HUES48 (cell line): Measurements from ENCODE around the gene AQP4.

Experiments used
- H3K27ac ChIP-seq: one replicate; pipeline ENCODE4 v1.7.0; 2013; ENCODE audit warnings: low read depth, low read length, inconsistent platforms
- H3K27me3 ChIP-seq: 2 replicates; pipeline ENCODE4 v1.6.1; 2013; ENCODE audit warnings: mild to moderate bottlenecking, low read length; ENCODE audit not compliant: control insufficient read depth, insufficient read depth
- H3K36me3 ChIP-seq: 2 replicates; pipeline ENCODE4 v1.6.1; 2013; ENCODE audit warnings: low read length; ENCODE audit not compliant: control insufficient read depth, insufficient read depth
- H3K4me1 ChIP-seq: 2 replicates; pipeline ENCODE4 v1.6.1; 2013; ENCODE audit warnings: mild to moderate bottlenecking, low read length; ENCODE audit not compliant: control insufficient read depth, insufficient read depth
- H3K4me3 ChIP-seq: 2 replicates; pipeline ENCODE4 v1.5.1; 2013; ENCODE audit warnings: mild to moderate bottlenecking, low read depth, low read length
- H3K9ac ChIP-seq: 2 replicates; pipeline ENCODE4 v1.6.1; 2013; ENCODE audit warnings: mild to moderate bottlenecking, low read depth, low read length, moderate library complexity
- H3K9me3 ChIP-seq: 2 replicates; pipeline ENCODE4 v1.6.1; 2013; ENCODE audit warnings: low read length; ENCODE audit not compliant: control insufficient read depth, insufficient read depth

AQP4 gene

DNA sequence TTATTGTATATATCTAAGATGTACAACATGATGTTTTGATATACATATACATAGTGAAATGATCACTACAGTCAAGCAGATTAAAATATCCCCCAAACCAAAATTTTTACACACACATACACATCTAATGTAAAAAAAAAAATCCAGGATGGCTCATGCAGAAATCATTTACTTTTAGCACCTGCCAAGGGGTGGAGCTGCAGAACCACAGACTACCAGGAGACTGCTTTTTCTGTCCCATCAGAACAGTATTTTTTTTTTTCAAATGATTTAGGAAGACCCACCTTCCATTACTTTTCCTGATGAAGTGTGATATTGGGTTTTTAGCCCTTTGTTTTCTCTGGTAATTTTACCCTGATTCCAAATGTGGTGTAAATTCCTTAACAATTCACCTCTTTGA, 61.9 kb downstream of the AQP4 start:
- Histone ChIP-seq H3K36me3 (no peaks in the 10 kb centered on the region), H3K4me1 (peaks cover 4% of the 10 kb centered on the region; the same call in 1 of the 2 replicates), H3K9ac (no peak overlapping the region), H3K27me3 (no peaks in the 10 kb centered on the region), H3K9me3 (no peaks in the 10 kb centered on the region), H3K27ac (no peak overlapping the region), H3K4me3 (no peak overlapping the region)

DNA sequence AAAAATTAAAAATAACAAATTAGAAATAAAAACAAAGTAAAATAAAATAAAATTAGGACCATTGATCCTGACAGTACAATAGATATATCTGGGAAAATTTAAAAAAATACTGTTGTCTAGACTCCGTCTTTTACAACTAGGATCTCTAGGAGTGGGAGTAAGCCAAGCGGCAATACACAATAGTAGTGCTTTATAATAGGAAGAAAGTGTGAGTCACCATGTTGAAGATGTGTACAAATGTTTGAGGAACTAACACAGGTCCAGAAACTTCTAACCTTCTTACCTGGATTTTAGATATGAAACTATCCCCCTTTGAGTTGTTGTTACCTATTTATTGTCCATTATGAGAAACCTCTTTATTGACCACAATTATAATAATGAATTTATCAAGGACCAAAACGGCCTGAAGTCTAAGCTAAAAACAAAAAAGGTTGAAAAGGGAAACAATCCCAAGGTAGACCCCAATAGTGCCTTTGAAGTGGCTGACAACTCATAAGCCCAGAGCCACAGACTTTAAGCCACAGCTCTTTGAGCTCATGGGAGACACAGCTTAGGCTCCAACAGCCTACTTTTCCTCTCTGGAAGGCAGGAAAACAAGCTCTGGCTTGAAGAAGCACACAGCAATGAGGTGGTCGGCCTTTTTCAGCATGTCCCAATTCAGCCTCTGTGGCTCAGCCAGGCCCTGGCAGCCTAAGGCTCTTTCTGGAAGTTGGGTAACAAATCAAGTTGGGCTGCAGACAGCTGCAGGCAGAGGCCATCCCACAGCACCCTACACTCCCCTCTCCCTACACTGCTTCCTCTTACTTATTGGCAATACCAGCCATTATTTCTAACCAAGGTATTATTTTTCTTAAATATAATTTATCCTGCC, 62.9 kb downstream of the AQP4 start:
- Histone ChIP-seq H3K27me3 (no peaks in the 10 kb centered on the region), H3K4me3 (no peak overlapping the region), H3K4me1 (peaks cover 4% of the 10 kb centered on the region; the same call in 1 of the 2 replicates), H3K9ac (no peak overlapping the region), H3K9me3 (no peaks in the 10 kb centered on the region), H3K27ac (no peak overlapping the region), H3K36me3 (no peaks in the 10 kb centered on the region)
